ENCODE data around the gene NR1H3. TPM values are rescaled to one million over a fixed set of nuclear protein-coding genes. Genes with fewer than 3 reads are reported as not detected.

NR1H3 gene
- total and polyA plus RNA-seq, 8 donors = 20.0 to 100 (median 41.9) TPM

DNA sequence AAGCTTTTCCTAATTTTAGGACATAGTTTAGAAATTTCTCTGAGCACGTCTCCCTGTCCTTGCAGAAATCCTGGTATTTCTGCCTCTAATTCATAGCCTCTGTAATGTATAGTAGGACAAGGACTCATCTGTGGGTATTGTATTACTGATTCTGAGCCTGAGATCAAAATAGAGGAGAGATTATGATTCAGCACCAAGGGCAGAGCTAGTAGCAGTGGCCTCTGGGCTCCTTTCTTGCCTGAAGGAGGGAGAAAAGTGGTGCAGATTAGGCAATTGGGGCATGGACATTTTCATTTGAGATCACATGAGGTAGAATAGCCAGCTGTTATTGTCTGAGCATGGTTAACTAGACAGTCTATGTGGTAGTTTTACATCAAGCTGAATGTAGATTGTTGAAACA is 14.9 kb downstream of the NR1H3 start:
- intact Hi-C loops (cut with DNase I; ENCODE audit: low total_unique reads) = no loop called here
- H3K36me3 ChIP-seq = peaks cover 33 to 41% (median 39%) of the 10 kb centered on the region in 4 donors
- peaks cover 34 to 45% (median 39%) of the 10 kb centered on the region in 4 donors for H3K4me1 ChIP-seq
- no peaks in the 10 kb centered on the region for H3K27me3 ChIP-seq
- H3K27ac ChIP-seq = peak overlapping the region in 2 of 5 donors; percentile 97
- TF ChIP-seq EP300 (IDR thresholded peaks at IDR 0.05) (no peak), CTCF (IDR thresholded peaks at IDR 0.05) (no peak), POLR2A (IDR thresholded peaks at IDR 0.05) (no peak), POLR2AphosphoS5 (IDR thresholded peaks at IDR 0.05) (no peak)
- no peaks in the 10 kb centered on the region for H3K9me3 ChIP-seq
- DNase-seq = peak in 1 of 2 donors; percentile 23
- H3K4me3 ChIP-seq = no peak overlapping the region
- 0% methylated on average over 1 of the region's 1 CpG for whole genome bisulfite sequencing, 5 donors

GRCh38 chr11:47274495-47275235 is 16.9 kb downstream of the NR1H3 start:
- TF ChIP-seq POLR2A (IDR thresholded peaks at IDR 0.05) = no peak
- TF ChIP-seq CTCF (IDR thresholded peaks at IDR 0.05) = no peak
- TF ChIP-seq EP300 (IDR thresholded peaks at IDR 0.05) = no peak
- no peak for TF ChIP-seq POLR2AphosphoS5 (IDR thresholded peaks at IDR 0.05)
- Histone ChIP-seq H3K9me3 (no peaks in the 10 kb centered on the region), H3K4me3 (no peak overlapping the region), H3K27me3 (no peaks in the 10 kb centered on the region), H3K36me3 (peaks cover 52 to 61% (median 59%) of the 10 kb centered on the region in 4 donors), H3K4me1 (peaks cover 20 to 29% (median 25%) of the 10 kb centered on the region in 4 donors), H3K27ac (no peak overlapping the region)
- DNase-seq = no peak
- intact Hi-C loops (cut with DNase I; ENCODE audit: low total_unique reads) = no loop called here
- 93 to 95% (median 94%) methylated on average over 28 of the region's 28 CpGs for WGBS, 5 donors

DNA sequence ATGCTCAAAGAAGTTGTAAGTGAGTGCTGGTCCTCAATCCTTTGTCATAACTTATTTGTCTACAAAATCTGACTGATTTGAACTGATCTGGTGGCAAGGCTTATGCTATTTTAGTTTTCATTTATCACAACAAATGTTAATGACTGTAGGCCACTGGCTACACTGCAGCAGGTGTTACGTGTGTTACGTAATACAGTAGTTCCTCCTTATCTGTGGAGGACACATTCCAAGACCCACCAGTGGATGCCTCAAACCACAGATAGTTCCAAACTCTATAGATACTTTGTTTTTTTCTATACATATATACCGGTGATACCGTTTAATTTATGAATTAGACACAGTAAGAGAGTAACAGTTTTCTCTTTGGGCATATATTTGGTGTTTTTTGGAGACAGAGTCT is 19.1 kb downstream of the NR1H3 start:
- Histone ChIP-seq H3K4me3 (no peak overlapping the region), H3K27ac (no peak overlapping the region), H3K27me3 (no peaks in the 10 kb centered on the region), H3K36me3 (peaks cover 74 to 83% (median 81%) of the 10 kb centered on the region in 4 donors), H3K9me3 (no peaks in the 10 kb centered on the region), H3K4me1 (peaks cover 6 to 12% (median 9%) of the 10 kb centered on the region in 4 donors)
- WGBS, 5 donors = 89 to 98% (median 95%) methylated on average over 4 of the region's 4 CpGs
- TF ChIP-seq POLR2AphosphoS5 (IDR thresholded peaks at IDR 0.05) (no peak), POLR2A (IDR thresholded peaks at IDR 0.05) (no peak), EP300 (IDR thresholded peaks at IDR 0.05) (no peak), CTCF (IDR thresholded peaks at IDR 0.05) (no peak)
- no peak for DNase-seq
- intact Hi-C loops (cut with DNase I; ENCODE audit: low total_unique reads) = no loop called here

DNA sequence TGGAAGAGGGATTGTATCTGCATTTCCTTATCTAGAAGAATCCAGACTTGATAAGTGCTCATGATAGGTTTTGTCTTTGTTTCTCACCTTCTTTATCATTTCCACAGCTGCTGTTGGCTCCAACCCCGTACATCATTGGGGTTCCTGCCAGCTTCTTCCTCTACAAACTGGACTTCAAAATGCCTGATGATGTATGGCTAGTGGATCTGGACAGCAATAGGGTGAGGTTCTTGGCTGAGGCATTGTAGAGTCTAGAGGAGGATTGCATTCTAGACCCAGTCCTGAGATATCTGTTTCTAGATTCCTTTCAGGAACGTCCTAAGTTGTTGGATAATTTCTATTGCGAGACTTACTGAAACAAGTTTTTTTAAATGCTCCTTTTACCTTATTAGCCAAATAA is 20.3 kb downstream of the NR1H3 start:
- TF ChIP-seq CTCF (IDR thresholded peaks at IDR 0.05) (no peak), POLR2AphosphoS5 (IDR thresholded peaks at IDR 0.05) (no peak), EP300 (IDR thresholded peaks at IDR 0.05) (no peak), POLR2A (IDR thresholded peaks at IDR 0.05) (no peak)
- Histone ChIP-seq H3K27ac (no peak overlapping the region), H3K4me1 (peaks cover 0 to under 1% (median 0%) of the 10 kb centered on the region in 4 donors), H3K9me3 (no peaks in the 10 kb centered on the region), H3K27me3 (no peaks in the 10 kb centered on the region), H3K36me3 (peaks cover 84 to 95% (median 93%) of the 10 kb centered on the region in 4 donors), H3K4me3 (no peak overlapping the region)
- 75 to 84% (median 82%) methylated on average over 3 of the region's 3 CpGs for WGBS, 5 donors
- no peak for DNase-seq
- intact Hi-C loops (cut with DNase I; ENCODE audit: low total_unique reads) = no loop called here
